GM19438 (cell line): ENCODE measurements around the gene ARHGAP40.

Source experiments
- ATAC-seq: cut with Tn5 transposase; IDR thresholded peaks from one replicate; pipeline ENCODE4 v1.9.1; 2021; ENCODE audit warnings: low read depth; ENCODE audit not compliant: unreplicated experiment

Gene ARHGAP40

DNA sequence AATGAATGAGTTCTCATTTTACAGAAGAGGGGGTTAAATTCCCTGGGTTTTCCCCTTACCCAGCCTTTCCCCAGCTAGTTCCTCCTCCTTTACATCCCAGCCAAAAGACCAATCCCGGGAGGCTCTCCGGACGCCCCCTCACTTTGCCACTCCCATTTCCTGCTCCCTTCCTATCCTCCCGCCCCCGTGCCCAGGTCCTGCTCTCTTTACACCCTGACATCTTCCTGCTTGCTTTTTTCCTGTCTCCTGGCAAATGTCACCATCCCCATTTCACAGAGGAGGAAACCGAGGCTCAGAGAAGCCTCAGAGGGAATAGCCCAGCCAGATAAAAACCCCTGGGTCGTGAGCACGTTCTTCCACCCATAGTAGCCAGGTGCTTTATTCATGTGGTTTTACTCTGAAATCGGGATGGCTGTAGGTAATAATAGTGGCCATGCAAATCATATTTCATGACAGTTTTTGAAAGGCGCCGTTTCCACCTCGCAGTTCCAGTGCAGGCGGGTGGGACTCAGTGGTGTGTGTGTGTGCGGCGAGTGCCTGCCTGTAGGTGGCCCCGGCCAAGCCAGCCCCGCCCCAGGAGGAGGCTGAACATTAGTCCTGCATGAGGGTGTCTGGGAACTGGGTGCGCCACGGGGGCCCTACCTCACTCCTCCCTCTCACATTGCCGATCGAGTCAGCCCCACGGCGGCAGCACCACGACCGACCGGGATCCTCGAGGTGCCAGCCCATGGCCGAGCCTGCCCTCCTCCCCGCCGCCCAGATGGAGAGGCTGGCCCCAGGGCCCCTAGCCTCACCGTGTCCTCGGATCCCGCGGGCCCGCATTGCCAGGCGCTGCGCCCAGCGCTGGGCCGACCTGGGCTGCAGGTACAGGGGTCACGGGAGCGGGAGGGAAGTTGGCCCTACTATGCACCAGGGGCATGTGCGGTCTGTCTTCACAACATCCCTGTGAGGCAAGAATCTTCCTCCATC lies at the start of gene ARHGAP40:
Gene ARHGAP40, plus strand, starts transcription at position 594 of the 969 bp plus-strand sequence.
- no peak for ATAC-seq

DNA sequence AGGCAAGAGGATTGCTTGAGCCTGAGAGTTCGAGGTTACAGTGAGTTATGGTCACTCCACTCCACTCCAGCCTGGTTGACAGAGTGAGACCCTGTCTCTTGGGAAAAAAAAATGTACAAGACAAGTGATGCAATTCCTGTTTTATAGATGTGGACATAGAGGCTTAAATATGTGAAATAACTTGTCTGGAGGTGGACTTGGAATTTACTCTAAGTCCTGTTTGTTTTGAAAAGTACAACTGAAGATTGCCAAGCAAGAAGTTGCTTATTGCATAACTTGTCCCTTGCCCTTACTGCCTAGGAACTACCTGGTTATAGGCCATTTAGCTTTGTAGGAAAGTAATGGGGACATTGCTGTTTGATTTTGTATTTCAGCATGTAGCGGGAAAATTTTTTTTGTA lies 46.6 kb upstream of the ARHGAP40 start:
- ATAC-seq = no peak

DNA sequence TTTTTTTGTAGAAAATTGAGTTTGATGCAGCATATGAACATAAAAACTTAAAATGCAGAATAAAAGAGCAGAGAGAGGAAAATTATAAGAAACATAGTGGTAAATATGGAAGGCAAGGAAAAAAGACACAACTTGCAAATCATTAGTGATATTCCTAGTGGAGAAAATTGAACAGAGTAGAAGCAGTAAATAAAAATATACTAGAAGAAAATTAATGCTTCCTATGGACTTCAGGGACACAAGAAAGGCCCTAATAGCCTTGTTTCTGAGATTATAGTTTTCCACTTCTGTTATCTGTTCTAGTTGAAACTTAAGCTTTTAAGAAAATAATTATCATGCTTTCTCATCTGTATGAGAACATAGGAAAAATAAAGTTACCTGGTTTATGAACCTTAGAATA lies 46.2 kb upstream of the ARHGAP40 start:
- ATAC-seq = no peak

DNA sequence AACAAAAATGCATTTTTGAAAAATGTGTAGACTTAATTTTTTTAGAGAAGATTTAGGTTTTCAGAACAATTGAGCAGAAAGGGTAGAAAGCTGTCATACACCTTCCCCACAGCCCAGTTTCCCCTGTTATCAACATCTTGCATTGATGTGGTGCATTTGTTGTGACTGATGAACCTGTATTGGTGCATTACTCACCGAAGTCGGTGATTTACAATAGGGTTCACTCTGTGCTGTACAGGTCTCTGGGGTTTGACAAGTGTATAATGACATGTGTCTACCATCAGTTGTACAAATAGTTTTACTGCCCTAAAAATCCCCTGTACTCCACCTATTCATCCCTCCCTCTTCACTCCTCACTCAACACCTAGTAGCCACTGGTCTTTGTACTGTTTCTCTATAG lies 44.4 kb upstream of the ARHGAP40 start:
- no peak for ATAC-seq

DNA sequence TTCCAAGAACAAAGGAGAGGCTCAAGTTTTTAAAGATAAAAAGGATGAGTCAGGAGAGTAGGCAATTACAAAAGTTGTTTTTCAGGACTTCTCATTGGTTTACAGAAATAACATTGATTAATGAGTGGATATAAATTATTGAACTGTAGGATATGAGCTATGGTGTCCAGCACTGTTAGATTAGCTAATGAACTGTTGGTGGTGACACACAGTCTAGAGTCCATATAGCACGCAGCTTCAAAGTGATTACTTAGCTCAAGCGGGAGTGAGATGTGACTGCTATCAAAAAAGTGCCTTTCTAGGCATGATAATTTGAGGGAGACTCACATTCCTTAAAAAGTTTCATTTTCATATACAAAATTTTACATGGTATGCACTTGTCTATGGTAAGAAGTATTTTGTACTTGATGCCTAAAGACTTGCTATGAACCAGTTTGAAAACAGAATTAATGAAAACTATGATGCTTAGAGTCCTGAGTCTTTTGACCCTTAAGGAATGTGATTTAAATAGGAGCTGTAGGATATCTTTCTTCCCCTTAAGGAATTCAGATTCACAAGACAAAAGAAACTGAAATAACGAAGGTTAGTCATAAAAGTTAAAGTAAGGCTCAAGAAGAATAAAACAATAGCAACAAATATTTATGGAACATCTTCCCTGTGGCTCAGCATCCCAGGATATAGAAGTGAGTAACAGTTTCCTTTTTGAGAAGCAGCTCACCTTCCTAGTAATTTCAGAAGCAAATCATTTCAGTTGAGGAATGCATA lies 42.8 kb upstream of the ARHGAP40 start:
- ATAC-seq = no peak

DNA sequence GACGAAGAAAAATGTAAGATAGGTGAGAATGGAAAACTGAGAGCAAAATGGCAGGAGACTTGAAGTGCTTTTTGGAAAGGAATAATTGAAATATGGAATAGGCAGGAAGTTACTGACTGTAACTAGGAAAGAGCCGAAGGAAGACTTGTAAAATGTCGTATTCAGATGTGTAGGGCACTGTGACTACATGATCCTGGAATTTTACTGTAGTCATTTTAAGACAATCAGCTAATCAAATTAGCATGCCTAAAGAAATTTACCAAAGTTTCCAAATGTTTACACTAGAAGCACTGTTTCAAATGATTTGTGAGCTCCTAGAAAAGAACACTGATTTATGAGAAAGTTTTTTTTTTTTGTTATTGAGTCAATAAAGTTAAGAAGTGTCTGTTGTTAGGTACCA lies 41.8 kb upstream of the ARHGAP40 start:
- ATAC-seq = no peak

DNA sequence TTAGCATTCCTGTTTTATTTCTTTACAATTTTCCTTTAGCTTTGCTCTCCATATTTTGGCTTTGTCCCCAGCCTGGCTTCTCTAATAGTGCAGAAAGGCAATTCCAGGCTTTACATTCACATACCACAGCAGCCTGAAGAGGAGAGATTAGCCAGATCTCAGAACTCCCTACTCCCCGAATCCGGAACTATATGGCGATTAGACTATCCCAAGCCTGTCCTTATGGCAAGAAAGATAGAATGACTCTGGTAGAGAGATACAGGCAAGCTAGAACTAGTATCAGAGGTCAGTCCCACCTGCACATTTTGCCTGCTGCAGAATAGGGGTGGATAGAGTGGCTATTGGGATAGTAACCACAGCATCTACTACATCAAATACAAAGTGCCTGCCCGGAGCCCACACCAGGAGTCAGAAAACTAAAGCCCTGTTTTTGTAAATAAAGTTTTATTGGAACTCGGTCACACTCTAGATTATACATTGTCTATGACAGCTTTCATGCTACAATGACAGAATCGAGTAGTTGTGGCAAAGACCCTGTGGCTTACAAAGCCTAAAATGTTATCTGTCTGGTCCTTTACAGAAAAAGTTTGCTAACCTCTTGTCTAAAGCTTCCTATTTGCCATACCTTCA lies 37.7 kb upstream of the ARHGAP40 start:
- ATAC-seq = no peak

DNA sequence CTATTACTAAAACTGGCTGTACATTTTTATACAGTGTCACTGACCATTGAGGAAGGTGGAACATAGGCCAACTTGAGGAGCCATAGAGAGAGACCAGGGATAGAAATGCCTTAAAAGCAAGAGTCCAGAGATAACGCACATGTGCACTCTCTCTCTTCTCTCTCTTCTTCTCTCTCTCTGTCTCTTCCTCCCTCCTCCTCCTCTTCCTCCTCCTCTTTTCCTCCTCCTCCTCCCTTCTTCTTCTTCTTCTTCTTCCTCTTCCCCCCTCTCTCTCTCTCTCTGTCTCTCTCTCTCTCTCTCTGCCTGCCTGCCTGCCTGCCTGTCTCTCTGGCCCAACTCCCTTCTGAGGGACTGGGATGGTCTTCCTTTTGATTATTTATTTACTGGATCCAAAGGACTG lies 36.9 kb upstream of the ARHGAP40 start:
- ATAC-seq = no peak

DNA sequence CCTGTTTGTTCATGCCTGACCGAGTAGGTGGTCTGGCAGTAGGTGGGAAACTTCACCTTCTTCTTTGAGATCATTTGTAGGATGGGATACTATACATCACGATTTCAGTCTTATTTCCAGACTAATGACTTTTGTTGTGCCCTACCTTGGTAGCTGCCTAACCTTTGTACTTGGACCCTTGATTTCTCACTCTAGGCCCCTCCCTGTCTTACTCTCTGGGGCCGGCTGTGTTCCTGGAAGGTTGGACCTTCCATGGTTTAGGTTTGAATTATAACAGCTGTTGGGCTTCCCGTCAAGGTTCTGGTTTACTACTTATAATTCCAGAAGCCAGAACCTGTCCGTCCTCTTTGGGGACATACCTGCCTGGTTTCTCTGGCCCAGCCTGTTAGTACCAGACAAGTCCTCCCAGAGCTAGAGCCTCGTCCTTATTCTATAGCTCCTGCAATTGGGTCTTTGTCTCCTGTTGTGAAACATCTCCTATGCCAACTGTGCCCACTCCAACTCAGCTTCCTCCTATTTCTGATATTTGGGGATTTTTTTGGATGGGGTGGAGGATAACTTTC lies 35.5 kb upstream of the ARHGAP40 start:
- no peak for ATAC-seq

DNA sequence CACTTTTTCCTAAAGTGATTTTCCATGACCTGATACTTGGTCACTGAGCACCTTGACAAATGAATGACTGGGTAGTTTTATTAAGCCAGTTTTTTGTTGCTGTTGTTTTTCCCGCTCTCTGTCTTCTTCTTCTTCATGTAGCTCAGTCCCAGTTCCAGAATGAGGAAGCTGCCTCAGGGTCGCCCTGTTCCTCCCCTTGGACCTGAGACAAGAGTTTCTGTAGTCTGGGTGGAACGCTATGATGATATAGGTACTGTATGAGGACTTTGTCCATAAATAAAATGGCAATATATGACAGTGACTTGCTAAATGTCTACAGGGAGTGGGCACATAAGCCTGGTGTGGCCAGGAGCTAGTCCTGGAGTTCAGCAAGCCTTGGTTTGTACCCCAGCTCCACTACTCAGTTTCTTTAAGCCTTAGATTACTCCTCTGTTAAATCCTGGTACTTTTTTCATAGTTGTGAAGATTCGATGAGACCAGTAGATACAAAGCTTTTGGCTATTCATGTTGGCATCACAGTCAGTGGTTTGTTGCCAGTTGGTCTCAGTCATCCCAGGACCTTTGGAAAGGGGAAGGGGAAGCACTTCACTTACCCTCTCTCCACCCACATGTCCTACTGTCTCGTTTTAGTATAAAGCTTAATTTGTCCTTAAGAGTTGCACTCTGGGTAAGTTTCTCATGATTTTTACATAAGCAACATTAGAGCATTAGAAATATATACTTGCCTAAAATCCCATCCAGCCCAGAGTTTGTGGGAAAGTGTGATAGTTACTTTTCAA lies 31.7 kb upstream of the ARHGAP40 start:
- ATAC-seq = no peak

DNA sequence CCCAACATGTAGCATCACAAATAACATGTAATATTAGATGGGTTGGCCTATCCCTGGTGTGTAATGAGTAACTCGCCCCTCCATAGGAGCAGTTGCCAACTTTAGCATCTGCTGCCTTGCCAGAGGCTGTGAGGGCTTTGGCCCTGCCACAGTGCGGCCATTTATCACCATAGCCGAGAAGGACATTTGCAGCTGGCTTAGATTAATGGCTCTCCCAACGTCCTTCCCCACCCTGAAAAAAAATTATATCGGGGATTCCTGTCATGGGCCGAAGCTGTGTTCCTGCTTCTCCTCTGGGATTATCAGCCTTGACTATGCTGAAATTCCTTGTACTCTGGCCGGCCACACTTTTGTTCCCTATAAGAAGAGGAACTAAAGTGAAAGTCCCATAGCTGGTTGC lies 28.2 kb upstream of the ARHGAP40 start:
- ATAC-seq = no peak

DNA sequence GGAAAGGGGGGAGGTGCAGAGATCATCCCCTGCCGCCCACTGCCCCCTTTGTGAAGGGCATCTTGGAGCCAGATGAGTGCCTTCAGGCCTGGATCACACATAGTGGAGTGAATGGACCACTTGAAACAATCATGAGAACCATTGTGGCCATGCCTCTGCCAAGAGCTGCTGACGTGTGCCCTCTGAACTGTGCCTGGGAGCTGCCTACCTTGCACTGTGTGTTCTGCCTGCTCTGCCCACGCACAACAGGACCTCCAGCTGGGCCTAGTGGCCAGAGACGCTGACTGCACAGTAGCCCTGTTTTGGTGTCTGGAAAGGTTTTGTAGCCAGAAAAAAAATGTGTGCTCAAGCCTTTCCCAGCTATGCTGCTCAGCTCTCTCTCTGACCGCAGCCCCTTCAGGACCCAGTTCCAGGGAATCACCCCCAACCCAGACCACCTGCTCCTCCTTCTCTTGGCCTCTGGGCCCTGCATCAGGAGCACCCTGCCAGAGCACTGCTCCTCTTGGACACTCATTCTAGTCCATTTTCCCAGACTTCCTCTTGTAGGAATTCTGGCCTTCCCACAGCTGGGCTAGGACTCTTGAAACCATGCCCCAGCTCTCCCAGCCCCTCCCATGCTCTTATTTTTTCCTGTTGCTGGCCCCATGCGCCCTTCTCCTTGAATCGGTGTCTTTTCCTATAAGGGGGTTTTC lies 22.2 kb upstream of the ARHGAP40 start:
- ATAC-seq = no peak

DNA sequence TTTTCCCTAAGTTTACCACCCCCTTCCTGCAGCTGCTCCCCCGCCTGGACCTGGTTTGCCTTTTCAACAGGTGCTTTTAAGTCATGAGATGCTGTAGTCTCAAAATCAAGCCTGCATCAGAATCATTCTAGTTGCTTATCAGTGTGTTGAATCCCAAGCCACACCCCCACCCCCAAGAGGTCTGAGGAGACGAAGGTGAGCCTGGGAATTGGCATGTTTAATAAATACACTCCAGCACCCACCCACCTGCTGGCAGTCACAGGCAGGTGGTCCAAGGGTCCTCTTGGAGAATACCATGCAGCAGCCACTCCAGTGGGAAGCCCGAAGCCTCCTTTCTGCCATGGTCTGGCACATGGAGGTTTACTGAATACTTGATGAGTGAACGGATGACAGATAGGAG lies 21.7 kb upstream of the ARHGAP40 start:
- no peak for ATAC-seq

DNA sequence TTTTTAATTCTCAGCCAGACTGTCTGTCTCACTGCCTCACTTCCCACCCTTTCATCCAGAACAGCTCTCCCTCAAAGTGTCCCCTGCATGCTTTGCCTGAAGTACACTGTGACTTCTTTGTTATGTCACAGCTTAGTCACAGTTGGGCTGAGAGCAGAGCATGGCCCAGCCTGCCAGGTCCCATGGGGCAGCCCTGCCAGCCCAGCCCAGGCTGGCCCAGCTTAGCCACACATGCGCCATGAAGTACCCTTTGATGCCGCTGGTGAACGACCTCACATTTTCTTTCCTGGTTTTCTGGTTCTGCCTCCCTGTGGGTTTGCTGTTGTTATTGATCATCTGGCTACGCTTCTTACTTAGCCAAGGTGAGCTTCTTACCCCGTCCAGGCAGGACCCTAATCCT lies 20.6 kb upstream of the ARHGAP40 start, which contains the start of gene ADIG:
Gene ADIG, plus strand, starts transcription at position 185 of the 400 bp plus-strand sequence. Its CDS starts 54 bp downstream, at position 239.
- no peak for ATAC-seq

DNA sequence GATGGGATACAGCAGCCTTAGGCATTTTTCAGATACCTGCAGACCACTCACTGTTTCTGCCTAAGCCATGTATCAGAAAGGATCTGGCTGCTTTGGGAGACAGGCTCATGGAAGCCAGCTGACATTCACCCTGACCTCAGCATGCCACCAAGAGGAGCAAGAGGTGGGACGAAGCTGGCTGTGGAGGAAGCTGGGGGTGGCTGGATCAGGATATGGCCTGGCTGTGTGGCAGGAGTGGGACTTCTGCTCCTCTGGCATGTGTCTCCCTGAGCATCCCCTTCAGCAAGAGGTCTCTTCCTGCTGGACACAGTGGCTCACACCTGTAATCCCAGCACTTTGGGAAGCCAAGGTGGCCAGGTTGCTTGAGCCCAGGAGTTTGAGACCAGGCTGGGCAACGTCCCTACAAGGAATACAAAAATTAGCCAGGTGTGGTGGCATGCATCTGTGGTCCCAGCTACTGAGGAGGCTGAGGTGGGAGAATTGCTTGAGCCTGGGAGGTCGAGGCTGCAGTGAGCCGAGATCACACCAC lies 19.7 kb upstream of the ARHGAP40 start:
- ATAC-seq = no peak

DNA sequence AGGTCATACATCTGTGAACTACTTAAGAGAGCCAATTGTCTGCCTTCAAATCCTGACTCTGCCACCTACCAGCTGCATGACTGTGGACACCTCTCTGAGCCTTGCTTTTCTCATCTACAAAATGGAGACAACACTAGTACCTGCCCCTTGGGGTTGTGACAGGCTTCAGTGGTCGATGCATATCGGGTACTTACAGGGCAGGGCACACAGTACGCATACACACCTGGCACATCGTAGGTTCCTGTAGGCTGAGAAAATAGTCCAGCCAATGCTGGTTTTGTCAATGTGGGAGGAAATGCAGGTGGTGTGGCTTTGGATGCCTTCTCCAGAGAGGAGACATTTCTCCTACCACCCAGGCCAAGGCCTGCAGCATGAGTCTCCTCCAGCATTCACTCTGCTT lies 18.3 kb upstream of the ARHGAP40 start:
- ATAC-seq = no peak

DNA sequence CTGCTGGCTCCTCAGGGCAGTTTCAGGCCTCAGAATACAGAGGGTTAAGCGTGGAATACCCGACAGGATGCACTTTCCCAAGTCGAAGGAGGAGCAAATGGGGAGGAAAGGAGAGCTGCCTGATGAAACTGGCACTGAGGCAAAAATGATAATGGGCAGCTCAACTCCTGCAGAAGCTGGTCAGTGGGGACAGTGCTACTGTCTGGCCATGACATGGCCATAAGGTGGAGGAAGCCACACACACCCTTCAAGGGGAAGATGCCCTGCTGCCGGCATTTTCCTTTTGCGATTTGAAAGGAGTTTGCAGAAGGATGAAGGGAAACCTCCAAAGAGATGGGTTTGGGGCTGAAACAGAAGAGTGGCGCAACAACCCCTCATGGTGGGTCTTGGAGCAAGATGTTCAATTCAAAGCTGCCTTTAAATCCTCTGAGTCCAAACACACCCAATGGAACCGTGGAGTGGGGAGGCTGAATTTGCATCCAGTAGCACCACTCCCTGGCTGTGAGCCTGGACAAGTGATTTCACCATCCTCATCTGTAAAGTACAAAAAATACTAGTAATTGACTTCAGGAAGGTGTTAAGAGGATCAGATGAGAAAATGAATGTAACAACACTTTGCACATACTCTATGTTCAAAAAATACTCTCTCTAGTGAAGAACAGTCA lies 17.4 kb upstream of the ARHGAP40 start:
- ATAC-seq = no peak

DNA sequence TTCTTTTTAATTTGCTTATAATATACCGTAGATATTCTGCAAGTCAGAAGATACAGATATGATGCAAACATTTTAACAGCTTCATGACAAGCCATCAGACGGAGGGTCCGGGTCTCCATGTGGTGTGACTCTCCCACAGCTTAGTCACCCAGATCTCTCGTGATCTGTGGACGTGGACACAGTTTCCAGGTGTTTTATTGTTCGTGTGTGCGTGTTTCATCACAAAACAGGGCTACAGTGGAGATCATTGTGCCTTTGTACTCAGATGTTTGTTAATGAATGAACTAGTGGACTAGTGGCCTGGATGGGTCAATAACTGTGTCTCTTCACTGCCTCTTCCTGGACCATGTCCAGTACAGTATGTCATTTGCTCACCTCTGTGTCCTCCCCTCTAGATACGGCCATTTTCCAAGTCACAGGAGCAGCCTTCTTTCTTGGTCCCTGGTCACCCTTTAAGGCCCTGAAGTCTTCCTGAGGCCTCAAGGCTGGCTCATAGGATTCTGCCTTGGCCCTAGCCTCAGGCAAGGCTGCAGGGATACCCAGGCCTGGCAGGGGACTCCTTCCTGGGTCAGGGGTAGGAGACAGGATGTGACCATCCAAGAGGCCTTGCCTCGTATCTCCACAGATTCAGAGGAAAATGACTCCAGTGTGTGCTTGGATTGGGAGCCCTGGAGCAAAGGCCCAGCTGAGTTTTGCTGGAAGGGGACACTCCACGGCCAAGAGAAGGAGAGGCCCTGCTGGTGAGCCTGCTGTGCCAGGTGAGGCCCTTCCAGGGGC lies 16.0 kb upstream of the ARHGAP40 start:
- no peak for ATAC-seq
